ENCODE measurements around the gene PLPPR3. TPM values are rescaled to one million over a fixed set of nuclear protein-coding genes. Genes with fewer than 3 reads are reported as not detected.

PLPPR3 gene
- total RNA-seq, 1 experiment from 2014 or later, result 57.9 TPM

DNA sequence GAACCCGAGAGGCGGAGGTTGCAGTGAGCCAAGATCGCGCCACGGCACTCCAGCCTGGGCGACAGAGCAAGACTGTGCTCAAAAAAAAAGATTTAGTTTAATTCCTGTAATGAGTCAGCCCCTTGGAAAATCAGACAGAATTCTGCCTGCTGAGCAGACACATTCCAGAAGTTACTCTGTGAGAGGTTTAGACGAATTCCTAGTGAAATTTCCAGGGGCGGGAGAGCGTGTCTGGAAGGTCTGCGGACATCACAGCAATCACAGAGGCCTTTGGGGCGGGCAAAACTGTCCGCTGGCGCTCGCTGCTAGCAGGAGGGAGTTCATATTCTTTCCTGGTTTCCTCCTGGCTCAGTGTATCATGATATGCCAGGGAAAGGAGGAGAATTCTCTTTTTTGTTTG, 53.3 kb downstream of the PLPPR3 start:
- Histone ChIP-seq H3K4me2 (ENCODE audit: insufficient read depth, insufficient read length, low read length) (no peak overlapping the region), H2BK12ac (ENCODE audit: insufficient read length, low read depth, low read length) (no peak overlapping the region), H3K9ac (ENCODE audit: extremely low read depth, insufficient read length, low read length) (no peak overlapping the region), H3K23ac (ENCODE audit: insufficient read length, low read depth, low read length) (no peak overlapping the region), H3K9me3 (ENCODE audit: control insufficient read depth, low read depth, low read length) (no peaks in the 10 kb centered on the region), H4K20me1 (ENCODE audit: control insufficient read depth, insufficient read depth, insufficient read length) (no peaks in the 10 kb centered on the region), H3K23me2 (ENCODE audit: insufficient read length, low read depth, low read length, poor library complexity, severe bottlenecking) (no peaks in the 10 kb centered on the region), H3K27ac (ENCODE audit: insufficient read length, low read depth, low read length) (no peak overlapping the region), H2AFZ (ENCODE audit: low read length) (no peak overlapping the region), H3K79me2 (ENCODE audit: insufficient read depth, low read length) (no peaks in the 10 kb centered on the region), H2BK20ac (ENCODE audit: low read depth, low read length, poor library complexity, severe bottlenecking) (no peak overlapping the region), H3K27me3 (ENCODE audit: insufficient read depth, low read length) (no peaks in the 10 kb centered on the region), H4K8ac (replicated peaks; ENCODE audit: insufficient read length, low read depth, low read length) (no peak overlapping the region), H2BK120ac (ENCODE audit: low read depth, low read length, poor library complexity, severe bottlenecking) (no peak overlapping the region), H4K91ac (ENCODE audit: insufficient read length, low read depth, low read length) (no peak overlapping the region), H2BK5ac (ENCODE audit: insufficient read length, low read length) (no peak overlapping the region), H3K18ac (ENCODE audit: insufficient read length, low read depth, low read length) (no peak overlapping the region), H3T11ph (ENCODE audit: low read length) (no peak overlapping the region), H3K79me1 (ENCODE audit: insufficient read depth, low read depth, low read length, poor library complexity, severe bottlenecking) (no peaks in the 10 kb centered on the region), H3K56ac (ENCODE audit: insufficient read length, low read depth, low read length) (no peak overlapping the region), H3K14ac (ENCODE audit: insufficient read depth, low read length) (no peak overlapping the region), H3K4ac (ENCODE audit: low read depth, low read length) (no peak overlapping the region), H3K4me1 (ENCODE audit: insufficient read depth, low read length) (no peaks in the 10 kb centered on the region), H2AK5ac (ENCODE audit: insufficient read length, low read length) (no peak overlapping the region), H4K5ac (ENCODE audit: insufficient read length, low read depth, low read length) (no peak overlapping the region), H2BK15ac (ENCODE audit: low read depth, low read length) (no peak overlapping the region)
- H3K4me3 Mint-ChIP-seq, result no peak overlapping the region
- no peaks in the 10 kb centered on the region for H3K4me1 Mint-ChIP-seq
- TF ChIP-seq, protein P1, sequence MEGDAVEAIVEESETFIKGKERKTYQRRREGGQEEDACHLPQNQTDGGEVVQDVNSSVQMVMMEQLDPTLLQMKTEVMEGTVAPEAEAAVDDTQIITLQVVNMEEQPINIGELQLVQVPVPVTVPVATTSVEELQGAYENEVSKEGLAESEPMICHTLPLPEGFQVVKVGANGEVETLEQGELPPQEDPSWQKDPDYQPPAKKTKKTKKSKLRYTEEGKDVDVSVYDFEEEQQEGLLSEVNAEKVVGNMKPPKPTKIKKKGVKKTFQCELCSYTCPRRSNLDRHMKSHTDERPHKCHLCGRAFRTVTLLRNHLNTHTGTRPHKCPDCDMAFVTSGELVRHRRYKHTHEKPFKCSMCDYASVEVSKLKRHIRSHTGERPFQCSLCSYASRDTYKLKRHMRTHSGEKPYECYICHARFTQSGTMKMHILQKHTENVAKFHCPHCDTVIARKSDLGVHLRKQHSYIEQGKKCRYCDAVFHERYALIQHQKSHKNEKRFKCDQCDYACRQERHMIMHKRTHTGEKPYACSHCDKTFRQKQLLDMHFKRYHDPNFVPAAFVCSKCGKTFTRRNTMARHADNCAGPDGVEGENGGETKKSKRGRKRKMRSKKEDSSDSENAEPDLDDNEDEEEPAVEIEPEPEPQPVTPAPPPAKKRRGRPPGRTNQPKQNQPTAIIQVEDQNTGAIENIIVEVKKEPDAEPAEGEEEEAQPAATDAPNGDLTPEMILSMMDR (conservative IDR thresholded peaks at IDR 0.05), result no peak
- H3K27me3 Mint-ChIP-seq (ENCODE audit: low read depth), result peaks cover 3% of the 10 kb centered on the region
- H3K36me3 Mint-ChIP-seq (ENCODE audit: insufficient read depth in 1 of 3, low read depth in 3 of 3), result no peaks in the 10 kb centered on the region
- no CpG with 5 or more reads among the region's 14 CpGs for WGBS (ENCODE audit: extremely low coverage, insufficient read length, low lambda C conversion rate)
- H3K9me3 Mint-ChIP-seq, result no peaks in the 10 kb centered on the region
- H3K27ac Mint-ChIP-seq, result peak overlapping the region in 1 of 3 experiments; percentile 82; a peak in 1 of 7 replicates
- no peak for DNase-seq

All from H9 (cell line).